ENCODE measurements around the gene PLD1. TPM values are rescaled to one million over a fixed set of nuclear protein-coding genes. Genes with fewer than 3 reads are reported as not detected.

Gene PLD1
- total RNA-seq, 2 donors from 2014 or later = 12.8 to 15.8 TPM

DNA sequence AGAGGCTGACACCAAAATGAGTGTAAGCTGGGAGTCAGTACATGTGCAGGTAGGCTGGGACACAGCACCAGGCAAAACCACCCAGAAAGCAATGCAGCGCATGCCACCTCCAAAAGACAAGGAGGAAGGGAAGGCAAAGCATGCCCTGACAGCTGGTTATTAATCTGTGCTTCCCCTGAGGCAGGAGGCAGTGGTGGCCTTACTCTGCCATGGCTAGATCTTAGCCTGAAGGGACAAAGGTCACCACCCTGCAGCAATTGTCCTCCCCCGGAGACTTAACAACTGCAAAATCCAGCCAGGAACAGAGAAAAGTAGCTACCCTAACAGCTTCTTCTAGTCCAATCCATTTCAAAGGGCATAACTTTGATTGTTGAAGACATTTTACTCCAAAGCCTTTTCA is 73.7 kb downstream of the PLD1 start:
- 95% methylated on average over 2 of the region's 2 CpGs for WGBS
- intact Hi-C loops (cut with DNase I) = no loop called here

DNA sequence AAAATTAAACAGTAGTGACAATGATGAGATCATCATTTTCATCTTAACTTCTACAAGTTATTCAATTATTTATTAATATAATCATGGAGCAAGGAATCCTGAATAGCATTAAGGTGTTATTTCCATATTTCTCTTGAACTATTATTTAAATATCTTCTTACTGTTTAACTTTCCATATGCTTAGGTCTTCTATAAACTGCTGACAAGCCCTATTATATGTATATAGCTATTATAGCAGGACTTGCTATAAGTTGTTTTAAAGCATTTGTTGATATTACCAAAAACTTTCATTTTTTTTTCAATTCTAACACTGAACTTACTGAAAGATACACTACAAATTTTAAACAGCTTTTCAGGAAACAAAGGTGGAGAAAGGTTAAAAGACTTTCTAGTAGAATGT is 76.7 kb downstream of the PLD1 start:
- Histone ChIP-seq H3K4me3 (no peak overlapping the region), H3K9me3 (no peaks in the 10 kb centered on the region), H3K4me1 (replicated peaks) (no peaks in the 10 kb centered on the region), H3K27ac (no peak overlapping the region), H3K27me3 (replicated peaks; ENCODE audit: insufficient read depth) (no peaks in the 10 kb centered on the region), H3K36me3 (no peaks in the 10 kb centered on the region)
- no peak for TF ChIP-seq POLR2A (IDR thresholded peaks at IDR 0.05)
- TF ChIP-seq, protein P1, sequence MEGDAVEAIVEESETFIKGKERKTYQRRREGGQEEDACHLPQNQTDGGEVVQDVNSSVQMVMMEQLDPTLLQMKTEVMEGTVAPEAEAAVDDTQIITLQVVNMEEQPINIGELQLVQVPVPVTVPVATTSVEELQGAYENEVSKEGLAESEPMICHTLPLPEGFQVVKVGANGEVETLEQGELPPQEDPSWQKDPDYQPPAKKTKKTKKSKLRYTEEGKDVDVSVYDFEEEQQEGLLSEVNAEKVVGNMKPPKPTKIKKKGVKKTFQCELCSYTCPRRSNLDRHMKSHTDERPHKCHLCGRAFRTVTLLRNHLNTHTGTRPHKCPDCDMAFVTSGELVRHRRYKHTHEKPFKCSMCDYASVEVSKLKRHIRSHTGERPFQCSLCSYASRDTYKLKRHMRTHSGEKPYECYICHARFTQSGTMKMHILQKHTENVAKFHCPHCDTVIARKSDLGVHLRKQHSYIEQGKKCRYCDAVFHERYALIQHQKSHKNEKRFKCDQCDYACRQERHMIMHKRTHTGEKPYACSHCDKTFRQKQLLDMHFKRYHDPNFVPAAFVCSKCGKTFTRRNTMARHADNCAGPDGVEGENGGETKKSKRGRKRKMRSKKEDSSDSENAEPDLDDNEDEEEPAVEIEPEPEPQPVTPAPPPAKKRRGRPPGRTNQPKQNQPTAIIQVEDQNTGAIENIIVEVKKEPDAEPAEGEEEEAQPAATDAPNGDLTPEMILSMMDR (IDR thresholded peaks at IDR 0.05) = no peak
- TF ChIP-seq POLR2AphosphoS5 (IDR thresholded peaks at IDR 0.05) = no peak
- intact Hi-C loops (cut with DNase I) = no loop called here
- DNase-seq (ENCODE audit: low spot score) = no peak

More for the DNA sequence above, 73.7 kb downstream of the PLD1 start:
- Histone ChIP-seq H3K4me3 (no peak overlapping the region), H3K4me1 (replicated peaks) (no peaks in the 10 kb centered on the region), H3K27ac (no peak overlapping the region), H3K9me3 (no peaks in the 10 kb centered on the region), H3K36me3 (no peaks in the 10 kb centered on the region), H3K27me3 (replicated peaks; ENCODE audit: insufficient read depth) (no peaks in the 10 kb centered on the region)
- TF ChIP-seq, protein P1 (IDR thresholded peaks at IDR 0.05) = no peak
- no peak for TF ChIP-seq POLR2A (IDR thresholded peaks at IDR 0.05)
- no peak for TF ChIP-seq POLR2AphosphoS5 (IDR thresholded peaks at IDR 0.05)
- DNase-seq (ENCODE audit: low spot score) = no peak

DNA sequence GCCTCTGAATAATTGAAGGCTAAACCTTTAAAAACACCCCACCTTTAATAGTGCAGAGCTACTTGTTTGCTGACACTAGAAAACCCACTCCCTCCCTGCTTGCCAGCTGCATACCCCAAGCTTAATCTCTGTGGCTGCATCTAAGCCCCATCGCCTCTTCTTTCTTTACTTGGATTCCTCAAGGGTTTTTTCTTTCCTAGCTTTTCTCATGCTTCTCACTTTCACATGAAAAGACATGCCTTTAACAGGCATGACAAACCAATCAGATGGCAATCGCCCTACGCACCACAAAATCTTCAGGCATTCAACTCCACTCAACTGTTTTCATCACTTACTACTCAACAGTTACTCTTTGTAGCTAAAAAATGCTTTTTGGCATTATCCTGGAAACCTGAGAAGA is 77.5 kb downstream of the PLD1 start:
- Histone ChIP-seq H3K4me1 (replicated peaks) (no peaks in the 10 kb centered on the region), H3K27ac (no peak overlapping the region), H3K4me3 (no peak overlapping the region), H3K9me3 (no peaks in the 10 kb centered on the region), H3K36me3 (no peaks in the 10 kb centered on the region), H3K27me3 (replicated peaks; ENCODE audit: insufficient read depth) (no peaks in the 10 kb centered on the region)
- no peak for DNase-seq (ENCODE audit: low spot score)
- intact Hi-C loops (cut with DNase I) = no loop called here
- WGBS = 54% methylated on average over 3 of the region's 3 CpGs
- TF ChIP-seq POLR2A (IDR thresholded peaks at IDR 0.05) (no peak), POLR2AphosphoS5 (IDR thresholded peaks at IDR 0.05) (no peak)
- TF ChIP-seq, protein P1 (IDR thresholded peaks at IDR 0.05) = no peak

DNA sequence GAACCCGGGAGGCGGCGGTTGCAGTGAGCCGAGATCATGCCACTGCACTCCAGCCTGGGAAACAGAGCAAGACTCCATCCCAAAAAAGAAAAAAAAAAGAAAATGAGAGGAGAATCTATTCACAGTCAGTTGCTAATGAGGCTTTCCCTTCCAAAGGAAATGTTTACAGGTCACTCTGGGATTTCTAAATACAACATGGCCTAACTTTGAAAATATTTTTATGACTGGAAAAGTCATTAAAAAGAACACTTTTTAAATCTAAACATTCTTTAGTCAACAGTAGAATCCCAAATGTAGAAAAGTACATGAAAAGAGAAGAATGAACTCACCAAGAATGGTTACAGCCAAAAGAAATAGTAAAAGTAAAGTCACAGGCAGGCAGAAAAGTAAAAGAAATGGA is 78.6 kb downstream of the PLD1 start:
- Histone ChIP-seq H3K9me3 (no peaks in the 10 kb centered on the region), H3K27ac (no peak overlapping the region), H3K4me1 (replicated peaks) (no peaks in the 10 kb centered on the region), H3K36me3 (no peaks in the 10 kb centered on the region), H3K27me3 (replicated peaks; ENCODE audit: insufficient read depth) (no peaks in the 10 kb centered on the region), H3K4me3 (no peak overlapping the region)
- intact Hi-C loops (cut with DNase I) = no loop called here
- DNase-seq (ENCODE audit: low spot score) = no peak
- 91% methylated on average over 4 of the region's 4 CpGs for WGBS
- TF ChIP-seq POLR2A (IDR thresholded peaks at IDR 0.05) (no peak), POLR2AphosphoS5 (IDR thresholded peaks at IDR 0.05) (no peak)
- TF ChIP-seq, protein P1 (IDR thresholded peaks at IDR 0.05) = no peak

DNA sequence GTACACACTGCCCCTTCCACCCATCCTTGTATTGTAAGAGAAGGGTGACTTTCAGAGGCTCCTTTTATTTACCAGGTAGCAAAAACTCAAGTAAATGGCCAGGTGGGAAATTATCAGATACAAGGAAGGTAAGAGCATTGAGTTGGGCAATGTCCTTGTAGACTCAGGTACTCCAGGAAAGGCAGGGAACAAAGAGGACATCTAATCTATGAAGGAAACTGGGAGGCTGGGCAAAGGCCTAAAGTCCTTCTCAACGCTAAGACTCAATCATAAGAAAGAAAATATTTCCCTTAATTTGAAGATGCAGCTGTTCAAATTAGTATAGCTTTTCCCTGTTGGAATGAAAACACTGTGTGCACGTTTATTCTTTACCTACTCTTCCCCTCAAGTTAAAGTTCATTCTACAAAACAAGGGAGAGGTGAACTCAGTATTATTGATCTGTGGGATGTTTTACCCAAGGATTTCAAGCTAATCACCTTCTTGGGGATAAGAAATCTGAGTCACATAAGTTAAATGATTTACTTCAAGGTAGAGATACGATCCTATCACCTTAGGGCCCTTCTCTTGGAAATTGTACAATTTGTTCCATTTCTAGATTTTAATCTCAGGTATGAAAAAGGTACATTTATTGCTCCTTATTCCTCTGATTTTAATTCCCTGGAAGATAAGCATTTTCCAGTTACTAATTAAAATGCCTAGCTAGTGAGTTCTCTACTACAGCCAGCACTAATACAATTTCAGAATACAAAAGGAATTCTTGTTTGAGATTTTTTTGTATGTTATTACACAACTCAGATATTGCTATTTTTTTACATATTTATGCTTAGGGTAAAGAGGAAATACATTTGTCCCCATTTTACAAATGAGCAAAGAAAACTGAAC is 80.6 kb downstream of the PLD1 start:
- no peak overlapping the region for H3K27ac ChIP-seq
- H3K9me3 ChIP-seq = no peaks in the 10 kb centered on the region
- TF ChIP-seq POLR2AphosphoS5 (IDR thresholded peaks at IDR 0.05) (no peak), POLR2A (IDR thresholded peaks at IDR 0.05) (no peak)
- TF ChIP-seq, protein P1 (IDR thresholded peaks at IDR 0.05) = no peak
- no peak overlapping the region for H3K4me3 ChIP-seq
- no peaks in the 10 kb centered on the region for H3K27me3 ChIP-seq (replicated peaks; ENCODE audit: insufficient read depth)
- 88% methylated on average over 3 of the region's 3 CpGs for WGBS
- no peaks in the 10 kb centered on the region for H3K36me3 ChIP-seq
- DNase-seq (ENCODE audit: low spot score) = no peak
- intact Hi-C loops (cut with DNase I) = no loop called here
- H3K4me1 ChIP-seq (replicated peaks) = no peaks in the 10 kb centered on the region
